Glutamatergic neuron (in vitro differentiated cells): ENCODE results near the gene SLC1A7. TPM values are rescaled to one million over a fixed set of nuclear protein-coding genes. Genes with fewer than 3 reads are reported as not detected.

Experiments
- DNase-seq: peaks from one replicate; pipeline ENCODE4 v3.0.0; 2022
- H3K27ac Mint-ChIP-seq: one replicate; pipeline ENCODE4 v1.8.0; 2020; ENCODE audit warnings: mild to moderate bottlenecking, mixed read lengths, inconsistent platforms; ENCODE audit not compliant: unreplicated experiment
- H3K27me3 Mint-ChIP-seq: one replicate; pipeline ENCODE4 v1.8.0; 2020; ENCODE audit warnings: mild to moderate bottlenecking, moderate library complexity, mixed read lengths, inconsistent platforms; ENCODE audit not compliant: unreplicated experiment
- H3K36me3 Mint-ChIP-seq: one replicate; pipeline ENCODE4 v1.8.0; 2020; ENCODE audit warnings: mild to moderate bottlenecking, mixed read lengths, inconsistent platforms; ENCODE audit not compliant: unreplicated experiment
- H3K4me1 Mint-ChIP-seq: one replicate; pipeline ENCODE4 v1.8.0; 2020; ENCODE audit warnings: mild to moderate bottlenecking, low read depth, mixed read lengths, inconsistent platforms; ENCODE audit not compliant: unreplicated experiment
- H3K4me3 Mint-ChIP-seq: one replicate; pipeline ENCODE4 v1.8.0; 2020; ENCODE audit warnings: mild to moderate bottlenecking, mixed read lengths, inconsistent platforms; ENCODE audit not compliant: unreplicated experiment
- H3K9me3 Mint-ChIP-seq: one replicate; pipeline ENCODE4 v1.8.0; 2020; ENCODE audit warnings: mild to moderate bottlenecking, moderate library complexity, mixed read lengths, inconsistent platforms; ENCODE audit not compliant: unreplicated experiment
- CTCF ChIP-seq: fragments of 200-600 bp; sonication (generic); IDR thresholded peaks from one replicate; pipeline ENCODE4 v1.5.0; 2021; ENCODE audit not compliant: partially characterized antibody, unreplicated experiment
- total RNA-seq: library from RNA; stranded (reverse); fragmentation: NEBNext Ultra II Directional; extraction: Animal tissue kit (Norgen Biotek cat#: 25700); gene quantifications from one replicate; pipeline ENCODE4 v1.2.1, GENCODE V29; 2021; ENCODE audit not compliant: unreplicated experiment

The SLC1A7 gene
- total RNA-seq, 1 donor from 2014 or later, result not detected

- peaks cover 5% of the 10 kb centered on the region for H3K9me3 Mint-ChIP-seq
- no peak overlapping the region for H3K4me3 Mint-ChIP-seq
- H3K4me1 Mint-ChIP-seq, result peaks cover 14% of the 10 kb centered on the region
- no peak for DNase-seq
- H3K36me3 Mint-ChIP-seq, result peaks cover 8% of the 10 kb centered on the region
- H3K27ac Mint-ChIP-seq, result no peak overlapping the region
- TF ChIP-seq CTCF, result no peak
- H3K27me3 Mint-ChIP-seq, result peaks cover 11% of the 10 kb centered on the region
Measured at GRCh38 chr1:53110370-53111072, 31.9 kb downstream of the SLC1A7 start.

DNA sequence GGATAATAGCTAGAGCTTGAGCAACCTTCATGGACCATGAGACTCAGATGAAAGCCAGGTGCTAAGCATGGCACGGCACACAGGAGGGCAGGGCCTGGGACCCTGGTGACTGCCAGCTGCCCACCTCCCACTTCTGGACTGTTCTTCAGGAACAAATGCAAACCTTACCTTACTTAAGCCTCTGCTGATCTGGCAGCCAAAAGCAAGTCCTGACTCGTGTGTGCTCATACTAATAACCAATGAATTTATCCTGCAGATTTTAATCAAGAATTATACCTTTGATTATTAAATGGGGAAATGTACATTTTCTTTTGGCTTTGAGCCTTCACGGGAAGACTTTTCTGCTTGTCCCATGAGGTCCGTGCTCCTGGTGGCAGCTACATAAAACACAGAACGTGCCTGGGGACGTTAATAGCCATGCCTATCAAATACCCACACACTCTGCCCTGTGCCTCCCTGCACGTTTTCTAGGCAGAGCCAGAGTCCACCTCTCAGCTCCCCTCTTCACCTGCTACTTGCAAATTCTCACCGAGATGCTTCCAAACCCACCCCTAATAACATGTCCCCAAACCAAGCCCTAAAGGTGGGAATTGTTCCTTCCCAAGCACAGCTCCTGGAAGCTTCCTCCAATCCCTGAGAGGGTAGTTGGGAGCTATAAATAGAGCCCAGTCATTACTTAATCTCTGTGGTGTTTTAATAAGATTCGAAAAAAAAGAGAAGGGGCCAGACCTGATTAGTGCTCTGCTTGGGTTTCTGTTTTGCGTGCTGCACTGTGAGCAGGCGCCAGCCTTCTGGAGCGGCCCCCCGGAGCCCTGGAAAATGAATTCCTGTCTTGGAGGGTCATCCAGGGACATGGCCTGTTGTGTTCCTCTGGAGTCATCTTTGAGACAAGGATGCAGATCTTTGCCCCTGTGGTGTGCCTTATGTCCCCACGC lies 33.5 kb downstream of the SLC1A7 start:
- no peak for TF ChIP-seq CTCF
- H3K9me3 Mint-ChIP-seq, result peaks cover 7% of the 10 kb centered on the region
- H3K27me3 Mint-ChIP-seq, result peaks cover 11% of the 10 kb centered on the region
- H3K36me3 Mint-ChIP-seq, result peaks cover 8% of the 10 kb centered on the region
- no peak overlapping the region for H3K27ac Mint-ChIP-seq
- no peak overlapping the region for H3K4me3 Mint-ChIP-seq
- DNase-seq, result no peak
- H3K4me1 Mint-ChIP-seq, result peaks cover 11% of the 10 kb centered on the region

DNA sequence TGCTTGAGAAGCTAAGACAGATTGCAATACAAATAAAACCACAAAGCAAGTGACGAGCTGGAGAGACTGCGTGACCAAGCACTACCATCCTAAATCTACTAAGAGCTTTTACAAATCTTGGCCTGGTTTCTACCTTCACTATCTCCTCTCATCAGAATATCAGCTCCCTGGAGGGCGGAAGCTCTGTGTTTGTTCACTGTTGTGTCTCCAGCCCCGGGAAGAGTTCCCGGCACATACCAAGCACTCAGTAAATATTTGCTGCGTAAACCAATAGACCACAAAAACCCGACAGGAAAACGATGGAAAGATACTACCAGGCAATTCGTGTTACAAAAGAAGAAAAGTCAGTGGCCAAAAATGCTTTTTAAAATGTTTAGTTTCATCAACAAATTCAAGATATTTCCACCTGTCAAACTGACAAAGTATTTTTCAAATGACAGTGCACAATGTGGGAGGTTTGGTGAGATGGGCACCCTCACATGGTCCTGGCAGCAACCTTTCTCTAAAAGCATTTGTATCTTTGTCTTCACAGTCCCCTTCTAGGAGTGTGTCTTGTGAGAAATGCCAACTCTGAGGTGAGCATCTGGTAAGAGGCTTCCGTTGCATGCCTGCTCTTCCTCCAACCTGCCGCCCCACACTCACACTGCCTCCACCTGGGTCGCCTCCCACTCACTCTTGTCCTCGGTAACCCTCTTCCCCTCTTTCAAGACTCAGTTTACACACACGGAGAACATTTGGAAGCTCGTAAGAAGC lies 34.7 kb downstream of the SLC1A7 start:
- no peak for TF ChIP-seq CTCF
- peaks cover 11% of the 10 kb centered on the region for H3K27me3 Mint-ChIP-seq
- peaks cover 8% of the 10 kb centered on the region for H3K36me3 Mint-ChIP-seq
- H3K4me1 Mint-ChIP-seq, result peaks cover 11% of the 10 kb centered on the region
- H3K9me3 Mint-ChIP-seq, result peaks cover 7% of the 10 kb centered on the region
- H3K27ac Mint-ChIP-seq, result no peak overlapping the region
- DNase-seq, result no peak
- H3K4me3 Mint-ChIP-seq, result no peak overlapping the region

DNA sequence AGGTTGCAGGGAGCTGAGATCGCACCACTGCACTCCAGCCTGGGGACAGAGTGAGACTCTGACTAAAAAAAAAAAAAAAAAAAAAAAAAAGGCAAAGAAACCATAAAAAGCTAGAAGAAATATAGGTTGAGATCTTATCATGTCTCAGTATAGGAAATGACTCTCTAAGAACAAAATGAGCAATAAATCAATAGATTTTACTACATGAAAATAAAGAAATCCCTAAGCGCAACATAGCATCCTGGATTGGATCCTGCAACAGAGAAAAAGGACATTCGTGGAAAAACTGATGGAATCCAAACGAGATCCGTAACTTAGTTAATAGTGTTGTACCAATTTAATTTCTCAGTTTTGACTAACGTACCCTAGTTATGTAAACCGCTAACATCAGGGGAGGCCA lies 35.3 kb downstream of the SLC1A7 start:
- H3K27me3 Mint-ChIP-seq, result peaks cover 13% of the 10 kb centered on the region
- no peak overlapping the region for H3K4me3 Mint-ChIP-seq
- TF ChIP-seq CTCF, result no peak
- H3K27ac Mint-ChIP-seq, result no peak overlapping the region
- H3K36me3 Mint-ChIP-seq, result peaks cover 6% of the 10 kb centered on the region
- no peak for DNase-seq
- H3K9me3 Mint-ChIP-seq, result peaks cover 7% of the 10 kb centered on the region
- peaks cover 11% of the 10 kb centered on the region for H3K4me1 Mint-ChIP-seq
